Medulla oblongata (tissue), 1 donor: ENCODE data around the gene ATG4A.
A peak's percentile ranks its signal among the peaks of the same experiment; 100 is the strongest.

ENCODE experiments used
- DNase-seq: peaks from one replicate; pipeline ENCODE4 v3.0.0-alpha.2; 2015; ENCODE audit errors: extremely low spot score

The ATG4A gene, protein sequence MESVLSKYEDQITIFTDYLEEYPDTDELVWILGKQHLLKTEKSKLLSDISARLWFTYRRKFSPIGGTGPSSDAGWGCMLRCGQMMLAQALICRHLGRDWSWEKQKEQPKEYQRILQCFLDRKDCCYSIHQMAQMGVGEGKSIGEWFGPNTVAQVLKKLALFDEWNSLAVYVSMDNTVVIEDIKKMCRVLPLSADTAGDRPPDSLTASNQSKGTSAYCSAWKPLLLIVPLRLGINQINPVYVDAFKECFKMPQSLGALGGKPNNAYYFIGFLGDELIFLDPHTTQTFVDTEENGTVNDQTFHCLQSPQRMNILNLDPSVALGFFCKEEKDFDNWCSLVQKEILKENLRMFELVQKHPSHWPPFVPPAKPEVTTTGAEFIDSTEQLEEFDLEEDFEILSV

GRCh38 chrX:108091264-108091877 is at the start of gene ATG4A, which contains the start of gene PSMD10:
ATG4A (plus strand) TSS chrX:108091778; CDS start chrX:108091827, 49 bp downstream.
PSMD10 (minus strand) TSS chrX:108091542; CDS start chrX:108091520, 22 bp downstream.
- peak; percentile 97 for DNase-seq

DNA sequence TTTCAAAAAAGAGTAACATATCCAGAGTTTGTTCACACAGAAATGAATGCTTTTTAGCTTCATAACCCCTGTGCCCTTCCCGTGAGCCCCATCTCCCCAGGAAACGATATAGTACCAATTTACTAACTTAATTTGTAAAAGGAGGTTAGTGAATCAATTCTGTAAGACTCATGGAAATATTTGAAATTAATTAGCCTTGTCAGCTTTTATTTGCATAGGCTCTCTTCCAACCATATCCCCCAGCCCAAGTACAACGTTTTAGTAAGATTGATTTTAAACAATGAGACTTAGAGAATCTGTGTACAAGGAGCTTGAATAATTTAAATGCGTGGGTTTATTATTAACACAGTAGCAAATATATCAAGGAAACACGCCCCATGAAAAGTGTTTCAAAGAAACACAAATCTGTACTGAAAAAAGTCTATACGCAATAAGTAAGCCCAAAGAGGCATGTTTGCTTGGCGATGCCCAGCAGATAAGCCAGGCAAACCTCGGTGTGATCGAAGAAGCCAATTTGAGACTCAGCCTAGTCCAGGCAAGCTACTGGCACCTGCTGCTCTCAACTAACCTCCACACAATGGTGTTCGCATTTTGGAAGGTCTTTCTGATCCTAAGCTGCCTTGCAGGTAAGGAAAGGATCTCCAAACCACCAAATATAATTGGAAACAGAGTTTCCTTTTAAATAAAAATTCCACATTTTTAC is 46.9 kb upstream of the ATG4A start, which contains the start of gene VSIG1:
VSIG1 (plus strand) TSS at position 512 of the 703 bp plus-strand sequence; CDS start at position 578, 66 bp downstream.
- no peak for DNase-seq

GRCh38 chrX:108049649-108050048 is 41.9 kb upstream of the ATG4A start:
- DNase-seq, result no peak

GRCh38 chrX:108053218-108053617 is 38.4 kb upstream of the ATG4A start:
- no peak for DNase-seq

- DNase-seq, result no peak
Observed at GRCh38 chrX:108055546-108055945, 36.0 kb upstream of the ATG4A start.

GRCh38 chrX:108059801-108060200 is 31.8 kb upstream of the ATG4A start:
- DNase-seq, result no peak

DNA sequence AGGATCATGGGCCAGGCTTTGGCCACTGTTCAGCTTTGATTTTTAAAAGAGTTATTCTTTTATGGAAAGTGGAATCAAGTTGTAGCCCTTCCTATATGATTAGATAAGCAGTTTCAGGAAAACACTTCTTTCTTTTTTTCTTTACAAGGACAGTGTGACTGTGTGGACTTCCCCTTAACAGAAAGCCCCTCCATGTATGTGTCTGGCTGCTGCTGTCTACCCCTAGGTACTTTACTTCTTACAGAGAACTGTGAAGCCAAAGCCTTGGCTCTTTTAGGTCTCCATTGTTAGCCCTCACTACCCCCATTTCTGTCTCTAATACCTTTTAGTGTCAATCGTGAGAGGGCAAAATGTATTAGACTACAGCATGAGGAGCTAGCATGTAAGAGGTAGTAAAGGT is 27.6 kb upstream of the ATG4A start:
- no peak for DNase-seq

- no peak for DNase-seq
Observed at GRCh38 chrX:108064613-108065012, 27.0 kb upstream of the ATG4A start.

- DNase-seq, result no peak
Observed at GRCh38 chrX:108068121-108068520, 23.5 kb upstream of the ATG4A start.

DNA sequence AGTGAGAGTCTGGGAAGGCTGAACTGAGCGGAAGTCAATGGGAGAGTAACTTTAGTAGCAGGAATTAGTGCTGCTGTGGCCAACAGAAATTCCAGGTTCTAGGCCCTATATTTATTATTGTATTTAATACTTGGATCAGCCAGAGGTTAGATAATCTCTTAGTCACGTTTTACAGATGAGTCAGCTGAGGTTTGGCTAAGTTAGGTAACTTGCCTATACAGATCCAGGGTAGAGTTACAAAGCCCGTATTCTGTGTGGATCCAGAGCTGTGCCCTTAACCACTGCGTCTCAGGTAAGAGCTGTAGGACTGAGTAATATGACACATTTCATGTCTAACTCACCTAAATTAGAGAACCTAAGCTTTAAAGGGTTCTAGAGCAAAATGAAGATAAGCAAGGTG is 20.7 kb upstream of the ATG4A start:
- no peak for DNase-seq

DNA sequence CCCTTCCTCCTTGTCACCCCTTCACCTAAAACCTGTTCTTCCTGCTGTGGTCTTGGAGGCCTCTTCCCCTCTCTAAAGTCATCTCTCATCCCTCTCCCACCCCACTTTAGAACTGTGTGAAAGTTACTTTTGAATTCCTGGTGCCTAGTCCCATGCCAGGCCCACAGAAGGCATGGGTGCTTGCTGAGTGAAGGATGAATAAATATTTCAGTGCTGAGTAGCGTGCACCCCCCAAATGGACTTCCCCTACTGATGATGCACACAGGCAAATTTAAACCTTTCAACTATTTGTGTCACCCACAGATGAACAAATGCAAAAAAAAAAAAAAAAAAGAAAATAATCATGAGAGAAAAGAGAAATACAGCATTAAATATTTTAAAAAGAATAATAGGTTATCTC is 20.0 kb upstream of the ATG4A start:
- no peak for DNase-seq

DNA sequence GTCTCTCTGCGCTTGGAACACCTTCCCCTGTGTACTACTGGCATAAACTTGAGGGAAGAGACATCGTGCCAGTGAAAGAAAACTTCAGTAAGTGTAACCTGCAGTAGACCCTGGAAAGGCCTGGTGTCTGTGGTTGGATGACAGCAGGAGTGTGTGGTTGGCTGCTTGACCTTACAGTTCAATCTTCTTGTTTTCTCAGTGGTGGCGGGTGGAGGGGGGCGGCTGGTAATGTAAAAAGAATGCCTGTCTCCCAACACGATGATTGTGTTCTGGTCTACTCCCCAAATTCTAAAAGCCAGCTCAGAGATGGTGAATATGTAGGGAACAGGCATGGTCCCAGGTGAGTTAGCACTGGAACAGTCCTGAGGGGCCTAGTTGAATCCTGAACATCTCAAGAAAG is 18.8 kb upstream of the ATG4A start:
- no peak for DNase-seq

DNA sequence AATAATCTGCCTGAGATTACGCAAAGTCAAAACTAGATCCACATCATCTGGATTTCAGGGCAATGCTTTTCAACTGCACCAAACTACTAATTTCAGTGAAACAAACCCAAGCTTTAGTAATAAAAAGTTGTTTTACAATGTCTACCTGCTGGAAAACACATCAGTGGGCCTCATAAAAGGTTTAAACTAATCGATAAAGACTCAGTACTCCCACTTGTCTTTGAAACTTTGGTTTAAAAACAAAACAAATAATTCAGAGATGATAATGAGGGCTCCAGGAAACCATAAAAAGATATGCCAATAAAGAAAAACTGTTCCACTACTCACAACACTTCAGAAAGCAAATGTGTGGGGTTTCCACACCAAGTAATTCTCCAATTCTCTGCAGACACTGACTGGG is 10.5 kb upstream of the ATG4A start:
- no peak for DNase-seq

DNA sequence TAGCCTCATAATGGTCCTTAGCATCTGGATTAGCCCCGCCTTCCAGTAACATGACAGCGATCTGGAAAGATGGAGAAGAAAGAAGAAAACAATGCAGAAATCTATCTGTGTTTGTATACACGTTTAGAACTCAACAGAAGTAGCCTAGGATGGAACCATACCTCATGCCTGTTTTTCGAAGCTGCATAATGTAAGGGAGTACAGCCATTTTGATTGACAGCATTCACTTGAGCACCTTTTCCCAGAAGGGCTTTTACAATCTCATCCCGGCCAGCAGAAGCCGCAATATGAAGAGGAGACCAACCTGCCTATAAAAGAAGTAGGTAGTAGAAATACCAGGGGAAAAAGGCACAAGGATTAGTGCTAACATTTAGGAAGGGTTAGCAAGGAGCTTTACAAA is 3.8 kb upstream of the ATG4A start:
- no peak for DNase-seq

DNA sequence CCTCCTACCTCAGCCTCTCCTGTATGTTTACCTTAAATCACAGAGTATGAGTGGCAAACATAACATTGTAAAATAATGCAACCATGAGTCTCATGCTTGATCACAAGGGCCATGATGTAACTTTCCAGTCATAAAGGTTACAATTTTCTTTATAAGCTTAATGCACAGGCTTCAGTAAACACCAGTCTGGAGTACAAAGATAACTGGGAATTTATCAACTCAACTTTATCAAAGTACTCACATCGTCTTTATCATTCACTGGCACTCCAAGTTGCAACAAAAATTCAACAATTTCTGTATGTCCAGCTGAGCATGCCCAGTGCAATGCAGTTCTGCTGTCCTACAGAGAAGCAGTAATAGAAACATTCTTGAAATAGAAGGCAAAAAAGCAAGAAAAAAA is 3.1 kb upstream of the ATG4A start:
- DNase-seq, result no peak

GRCh38 chrX:108090491-108091263 is 901 bp upstream of the ATG4A start:
- DNase-seq, result peak; percentile 2

GRCh38 chrX:108091878-108092291 is 307 bp downstream of the ATG4A start:
- DNase-seq, result no peak

GRCh38 chrX:108097380-108097779 is 5.8 kb downstream of the ATG4A start:
- DNase-seq, result no peak

DNA sequence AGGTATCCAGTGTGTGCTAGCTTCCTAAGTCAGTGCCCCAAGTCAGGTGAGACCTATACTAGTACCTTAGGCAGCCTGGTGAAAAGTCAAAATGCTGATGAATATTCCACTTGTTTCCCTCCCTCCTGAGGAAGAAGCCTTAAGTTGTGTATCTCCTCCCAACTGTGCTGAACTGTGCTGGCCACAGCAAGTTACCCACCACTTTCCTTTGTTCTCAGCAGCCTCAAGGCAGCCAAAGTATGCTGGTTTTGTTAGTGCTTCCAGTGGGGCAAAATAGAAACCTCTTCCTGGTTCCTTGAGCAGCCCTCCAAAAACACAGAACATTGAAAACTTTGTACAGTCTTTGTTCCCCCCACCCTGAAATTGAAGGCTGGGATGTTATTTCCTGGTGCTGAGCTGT is 13.9 kb downstream of the ATG4A start:
- DNase-seq, result no peak

DNA sequence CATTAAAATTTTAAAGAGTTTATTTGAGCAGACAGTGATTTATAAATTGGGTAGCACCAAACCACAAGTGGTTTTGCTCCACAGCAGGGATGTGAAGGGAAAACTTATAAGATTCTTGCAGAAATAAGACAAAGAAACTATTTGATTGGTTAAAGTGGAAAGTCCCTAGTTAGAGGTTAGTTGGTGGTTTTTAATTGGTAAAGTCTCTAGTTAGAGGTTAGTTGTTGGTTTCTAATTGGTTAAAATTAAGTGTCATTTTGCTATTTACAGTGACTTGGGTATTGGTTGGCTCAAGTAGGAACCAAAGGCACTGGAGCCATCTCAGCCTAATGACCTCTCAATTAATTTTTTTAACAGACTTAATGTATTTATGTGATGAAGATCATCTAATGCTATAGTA is 23.0 kb downstream of the ATG4A start:
- DNase-seq, result no peak

DNA sequence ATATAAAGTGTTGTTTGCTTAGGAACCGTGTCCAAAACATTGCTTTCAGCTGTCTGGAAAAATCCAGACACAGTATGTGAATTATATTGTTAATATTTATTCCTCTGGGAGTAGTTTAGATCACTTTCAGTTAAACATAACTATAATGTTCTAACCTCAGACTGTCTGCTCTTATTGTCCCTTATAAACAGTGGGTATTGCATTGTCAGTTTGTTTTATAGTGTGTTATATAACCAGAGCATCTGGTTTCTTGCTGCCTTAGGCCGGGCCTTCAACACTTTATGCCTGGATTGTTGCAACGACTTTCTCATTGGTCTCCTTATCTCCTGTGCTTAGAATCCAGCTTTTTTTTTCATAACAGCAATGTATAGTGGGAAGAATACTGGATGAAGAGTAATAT is 26.4 kb downstream of the ATG4A start:
- no peak for DNase-seq

DNA sequence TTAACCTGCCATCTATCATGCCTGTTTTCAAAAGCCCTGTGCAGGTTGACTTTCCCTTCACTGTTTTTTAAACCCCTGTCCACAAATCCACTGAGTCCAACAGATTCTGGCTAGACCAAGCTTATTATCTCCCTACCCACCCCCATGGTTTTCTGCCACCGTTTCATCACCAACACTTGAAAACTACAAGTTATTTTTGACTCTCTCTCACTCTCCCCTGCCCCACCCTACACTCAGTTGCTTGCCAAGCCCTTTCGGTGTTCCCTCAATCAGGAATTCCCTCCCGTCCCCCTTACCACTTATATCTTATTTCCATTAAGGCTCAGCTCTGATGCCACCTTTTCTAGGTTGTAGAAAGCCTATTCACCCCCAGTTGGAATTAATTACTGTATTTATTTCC is 29.7 kb downstream of the ATG4A start:
- no peak for DNase-seq
